Keratinocyte (primary cell): Measurements from ENCODE around the gene ARHGEF28. TPM values are rescaled to one million over a fixed set of nuclear protein-coding genes. Genes with fewer than 3 reads are reported as not detected.
A peak's percentile ranks its signal among the peaks of the same experiment; 100 is the strongest.

Experiments
- DNase-seq: peaks from one replicate; pipeline ENCODE4 v3.0.0-alpha.2; 2011; ENCODE audit warnings: low read depth, missing footprints, low spot score
- FAIRE-seq: peaks from 2 replicates; lab custom pipeline; 2011; peaks lifted over from hg19 to GRCh38; lab: Jason Lieb, UNC
- H2AFZ ChIP-seq: 2 replicates; pipeline ENCODE4 v1.6.0; 2012; ENCODE audit warnings: low read length, control low read depth, inconsistent platforms; ENCODE audit not compliant: control insufficient read depth
- H3K27ac ChIP-seq: 2 replicates; pipeline ENCODE4 v1.5.1; 2011; ENCODE audit warnings: low read length; ENCODE audit not compliant: control insufficient read depth, insufficient read depth
- H3K27me3 ChIP-seq: 3 replicates; pipeline ENCODE4 v1.6.0; 2011; ENCODE audit warnings: low read length; ENCODE audit not compliant: control insufficient read depth, insufficient read depth; ENCODE audit errors: extremely low read depth
- H3K36me3 ChIP-seq, 2 experiments: 2 replicates in 1 of 2; 3 replicates in 1 of 2; pipeline ENCODE4 v1.5.1; 2011; ENCODE audit warnings: low read length in 2 of 2, mild to moderate bottlenecking in 1 of 2; ENCODE audit not compliant: control insufficient read depth in 2 of 2, insufficient read depth in 2 of 2; ENCODE audit errors: extremely low read depth in 1 of 2
- H3K4me1 ChIP-seq: 3 replicates; pipeline ENCODE4 v1.5.1; 2011; ENCODE audit warnings: low read length; ENCODE audit not compliant: control insufficient read depth, insufficient read depth; ENCODE audit errors: extremely low read depth
- H3K4me2 ChIP-seq: 3 replicates; pipeline ENCODE4 v1.6.0; 2011; ENCODE audit warnings: low read depth, low read length; ENCODE audit not compliant: control insufficient read depth, insufficient read depth; ENCODE audit errors: extremely low read depth
- H3K4me3 ChIP-seq, 3 experiments: fragments of 200-600 bp in 1 of 3; sonication (generic) in 1 of 3; 2 replicates in 2 of 3; 3 replicates in 1 of 3; pipeline ENCODE4 v1.5.1; 2011 to 2016; ENCODE audit warnings: low read length in 3 of 3, mild to moderate bottlenecking in 3 of 3, control low read depth in 2 of 3, inconsistent platforms in 1 of 3, low read depth in 1 of 3, mixed read lengths in 1 of 3, mixed run types in 1 of 3, moderate library complexity in 1 of 3; ENCODE audit not compliant: control insufficient read depth in 2 of 3, insufficient read depth in 2 of 3; ENCODE audit errors: extremely low read depth in 1 of 3
- H3K79me2 ChIP-seq: 2 replicates; pipeline ENCODE4 v1.6.0; 2012; ENCODE audit warnings: low read length; ENCODE audit not compliant: control insufficient read depth, insufficient read depth
- H3K9ac ChIP-seq: 3 replicates; pipeline ENCODE4 v1.6.0; 2011; ENCODE audit warnings: low read length; ENCODE audit not compliant: control insufficient read depth, insufficient read depth; ENCODE audit errors: extremely low read depth
- H3K9me1 ChIP-seq: 3 replicates; pipeline ENCODE4 v1.6.0; 2011; ENCODE audit warnings: low read length; ENCODE audit not compliant: control insufficient read depth, insufficient read depth; ENCODE audit errors: extremely low read depth
- H3K9me3 ChIP-seq: 2 replicates; pipeline ENCODE4 v1.5.1; 2012; ENCODE audit warnings: low read depth, low read length; ENCODE audit not compliant: control insufficient read depth
- H4K20me1 ChIP-seq: 3 replicates; pipeline ENCODE4 v1.6.0; 2011; ENCODE audit warnings: low read length; ENCODE audit not compliant: control insufficient read depth, insufficient read depth; ENCODE audit errors: extremely low read depth
- CTCF ChIP-seq, 3 experiments: IDR thresholded peaks in 1 of 3; conservative IDR thresholded peaks in 1 of 3; optimal IDR thresholded peaks in 1 of 3; 2 replicates in 2 of 3; 3 replicates in 1 of 3; pipeline versions ENCODE3 to v1.5.1; 2011; ENCODE audit warnings: low read length in 3 of 3, mild to moderate bottlenecking in 3 of 3, moderate library complexity in 2 of 3, control low read depth in 1 of 3, inconsistent platforms in 1 of 3; ENCODE audit not compliant: insufficient read depth in 2 of 3; ENCODE audit errors: extremely low read depth in 1 of 3
- EZH2 ChIP-seq: IDR thresholded peaks from one replicate; pipeline ENCODE4 v1.6.1; 2012; ENCODE audit warnings: inconsistent platforms, mild to moderate bottlenecking, low read length, moderate library complexity
- dilution Hi-C: fragments of 300-500 bp; cut with MboI; formaldehyde crosslinking; loops from one replicate; pipeline ENCODE4 v1.7.0; 2020; ENCODE audit warnings: low sequenced_read_pairs; ENCODE audit not compliant: extremely low pct_ligation_motif_present
- polyA plus RNA-seq, 5 experiments: library from polyadenylated mRNA; depleted of rRNA in 3 of 5; stranded (reverse) in 3 of 5; stranded (forward) in 1 of 5; unstranded in 1 of 5; fragments of >200 nt; gene quantifications; 1 replicate in 1 of 5; 2 replicates in 3 of 5; 3 replicates in 1 of 5; pipeline versions ENCODE4 v1.2.1 to v1.2.3, GENCODE V29; 2011 to 2012; ENCODE audit warnings: missing spikeins in 2 of 5, low read depth in 1 of 5, low replicate concordance in 1 of 5

The ARHGEF28 gene
- polyA plus RNA-seq, 1 donor (not counting 4 experiments of a cell fraction or from before 2014, with no cell fraction given): 31.6 TPM

DNA sequence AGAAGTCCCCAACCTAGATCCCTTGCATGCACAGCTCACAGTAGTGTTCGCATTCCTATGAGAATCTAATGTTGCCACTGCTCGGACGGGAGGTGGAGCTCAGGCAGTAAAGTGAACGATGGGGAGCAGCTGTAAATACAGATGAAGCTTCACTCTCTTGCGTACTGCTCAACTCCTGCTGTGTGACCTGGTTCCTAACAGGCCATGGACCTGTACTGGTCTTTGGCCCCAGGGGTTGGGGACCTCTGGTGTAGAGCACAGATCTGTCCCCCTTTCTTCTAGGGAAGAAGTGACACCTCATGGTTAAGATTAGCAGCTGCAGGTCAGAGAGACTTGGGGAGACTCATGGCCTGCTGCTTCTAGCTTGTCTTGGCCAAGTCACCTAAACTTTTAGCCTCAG is 7.1 kb downstream of the ARHGEF28 start:
- Histone ChIP-seq H3K9me1 (no peaks in the 10 kb centered on the region), H4K20me1 (no peaks in the 10 kb centered on the region), H3K4me1 (peaks cover 59% of the 10 kb centered on the region), H2AFZ (no peak overlapping the region), H3K4me3 (no peak overlapping the region), H3K79me2 (peaks cover 99% of the 10 kb centered on the region), H3K27ac (no peak overlapping the region), H3K9ac (no peak overlapping the region), H3K4me2 (no peak overlapping the region), H3K36me3 (peaks cover 6 to 8% of the 10 kb centered on the region in 2 experiments), H3K27me3 (no peaks in the 10 kb centered on the region), H3K9me3 (no peaks in the 10 kb centered on the region)
- DNase-seq (no peak), FAIRE-seq (no peak)
- dilution Hi-C loops: no loop called here
- TF ChIP-seq CTCF (optimal IDR thresholded peaks at IDR 0.05 in 1 of 3, IDR thresholded peaks at IDR 0.05 in 1 of 3, conservative IDR thresholded peaks at IDR 0.05 in 1 of 3; ENCODE audit: extremely low read depth in 1 of 3, insufficient read depth in 2 of 3, low read length in 3 of 3): peak; percentile 12 to 17 (median 13)
- no peak for TF ChIP-seq EZH2

GRCh38 chr5:73636408-73636807 is 10.4 kb downstream of the ARHGEF28 start:
- peak; percentile 60 for FAIRE-seq
- DNase-seq: no peak
- peaks cover 61% of the 10 kb centered on the region for H3K4me1 ChIP-seq
- peak overlapping the region; percentile 93 for H3K27ac ChIP-seq
- no peak overlapping the region for H2AFZ ChIP-seq
- no peak overlapping the region for H3K9ac ChIP-seq
- H3K36me3 ChIP-seq: peaks cover 5 to 6% of the 10 kb centered on the region in 2 experiments
- no peaks in the 10 kb centered on the region for H3K9me3 ChIP-seq
- peak overlapping the region; percentile 4 for H3K4me2 ChIP-seq
- dilution Hi-C loops: no loop called here
- no peaks in the 10 kb centered on the region for H3K27me3 ChIP-seq
- H3K79me2 ChIP-seq: peaks cover 91% of the 10 kb centered on the region
- TF ChIP-seq CTCF (optimal IDR thresholded peaks at IDR 0.05 in 1 of 3, IDR thresholded peaks at IDR 0.05 in 1 of 3, conservative IDR thresholded peaks at IDR 0.05 in 1 of 3; ENCODE audit: extremely low read depth in 1 of 3, insufficient read depth in 2 of 3, low read length in 3 of 3) (no peak), EZH2 (no peak)
- no peaks in the 10 kb centered on the region for H4K20me1 ChIP-seq
- H3K4me3 ChIP-seq: no peak overlapping the region
- H3K9me1 ChIP-seq: no peaks in the 10 kb centered on the region
